ENCODE results near the gene NR3C2.

The NR3C2 gene

GRCh38 chr4:148077581-148077980 is 364.6 kb downstream of the NR3C2 start:
- no peak for DNase-seq (ENCODE audit: low read depth, low spot score)

GRCh38 chr4:148076964-148077363 is 365.2 kb downstream of the NR3C2 start:
- no peak for DNase-seq (ENCODE audit: low read depth, low spot score)

- DNase-seq (ENCODE audit: low read depth, low spot score): no peak
These were observed 366.8 kb downstream of the NR3C2 start for GRCh38 chr4:148075438-148075837.

- no peak for DNase-seq (ENCODE audit: low read depth, low spot score)
These were observed 367.8 kb downstream of the NR3C2 start for GRCh38 chr4:148074462-148074861.

- no peak for DNase-seq (ENCODE audit: low read depth, low spot score)
These were observed 368.9 kb downstream of the NR3C2 start for GRCh38 chr4:148073349-148073748.

GRCh38 chr4:148072789-148073188 is 369.4 kb downstream of the NR3C2 start:
- no peak for DNase-seq (ENCODE audit: low read depth, low spot score)

- no peak for DNase-seq (ENCODE audit: low read depth, low spot score)
These were observed 371.2 kb downstream of the NR3C2 start for GRCh38 chr4:148071009-148071408.

- DNase-seq (ENCODE audit: low read depth, low spot score): no peak
These were observed 372.4 kb downstream of the NR3C2 start for GRCh38 chr4:148069895-148070178.

GRCh38 chr4:148069086-148069894 is 372.9 kb downstream of the NR3C2 start:
- DNase-seq (ENCODE audit: low read depth, low spot score): no peak

GRCh38 chr4:148068065-148068911 is 373.9 kb downstream of the NR3C2 start:
- DNase-seq (ENCODE audit: low read depth, low spot score): no peak

GRCh38 chr4:148067301-148067916 is 374.8 kb downstream of the NR3C2 start:
- no peak for DNase-seq (ENCODE audit: low read depth, low spot score)

- DNase-seq (ENCODE audit: low read depth, low spot score): no peak
These were observed 377.1 kb downstream of the NR3C2 start for GRCh38 chr4:148065075-148065474.

GRCh38 chr4:148064451-148064850 is 377.8 kb downstream of the NR3C2 start:
- DNase-seq (ENCODE audit: low read depth, low spot score): no peak

- DNase-seq (ENCODE audit: low read depth, low spot score): no peak
These were observed 379.8 kb downstream of the NR3C2 start for GRCh38 chr4:148062301-148062950.

- DNase-seq (ENCODE audit: low read depth, low spot score): no peak
These were observed 380.4 kb downstream of the NR3C2 start for GRCh38 chr4:148061795-148062194.

GRCh38 chr4:148061141-148061481 is 381.1 kb downstream of the NR3C2 start:
- DNase-seq (ENCODE audit: low read depth, low spot score): no peak

GRCh38 chr4:148060264-148061140 is 381.7 kb downstream of the NR3C2 start:
- no peak for DNase-seq (ENCODE audit: low read depth, low spot score)

- no peak for DNase-seq (ENCODE audit: low read depth, low spot score)
These were observed 382.5 kb downstream of the NR3C2 start for GRCh38 chr4:148059617-148060180.

- DNase-seq (ENCODE audit: low read depth, low spot score): no peak
These were observed 384.0 kb downstream of the NR3C2 start for GRCh38 chr4:148057984-148058859.

GRCh38 chr4:148057516-148057915 is 384.7 kb downstream of the NR3C2 start:
- DNase-seq (ENCODE audit: low read depth, low spot score): no peak

Measured in smooth muscle cell of the brain vasculature (primary cell).